Stimulated activated CD8-positive, alpha-beta memory T cell treated with anti-CD3 and anti-CD28 coated beads, Interleukin-7, amount 100 ng/mL, for 24 hours (primary cell): ENCODE measurements around the gene CASP6.

Source experiments
- DNase-seq: peaks from one replicate; pipeline ENCODE4 v3.0.0-alpha.2; 2020; ENCODE audit warnings: low read depth

Gene CASP6

DNA sequence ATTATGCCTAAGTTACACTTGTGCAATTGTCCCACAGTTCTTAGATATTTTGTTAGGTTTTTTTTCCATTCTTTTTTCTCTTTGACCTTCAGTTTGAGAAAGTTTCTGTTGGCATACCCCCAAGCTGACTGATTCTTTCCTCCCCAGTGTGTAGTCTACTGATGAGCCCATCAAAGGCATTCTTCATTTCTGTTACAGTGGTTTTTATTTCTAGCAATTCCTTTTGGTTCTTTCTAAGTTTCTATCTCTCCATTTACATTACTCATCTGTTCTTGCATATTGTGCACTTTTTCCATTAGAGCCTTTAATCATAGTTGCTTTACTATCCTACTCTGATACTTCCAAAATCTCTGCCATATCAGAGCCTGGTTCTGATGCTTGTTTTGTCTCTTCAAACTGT is 31.9 kb downstream of the CASP6 start:
- DNase-seq: no peak

DNA sequence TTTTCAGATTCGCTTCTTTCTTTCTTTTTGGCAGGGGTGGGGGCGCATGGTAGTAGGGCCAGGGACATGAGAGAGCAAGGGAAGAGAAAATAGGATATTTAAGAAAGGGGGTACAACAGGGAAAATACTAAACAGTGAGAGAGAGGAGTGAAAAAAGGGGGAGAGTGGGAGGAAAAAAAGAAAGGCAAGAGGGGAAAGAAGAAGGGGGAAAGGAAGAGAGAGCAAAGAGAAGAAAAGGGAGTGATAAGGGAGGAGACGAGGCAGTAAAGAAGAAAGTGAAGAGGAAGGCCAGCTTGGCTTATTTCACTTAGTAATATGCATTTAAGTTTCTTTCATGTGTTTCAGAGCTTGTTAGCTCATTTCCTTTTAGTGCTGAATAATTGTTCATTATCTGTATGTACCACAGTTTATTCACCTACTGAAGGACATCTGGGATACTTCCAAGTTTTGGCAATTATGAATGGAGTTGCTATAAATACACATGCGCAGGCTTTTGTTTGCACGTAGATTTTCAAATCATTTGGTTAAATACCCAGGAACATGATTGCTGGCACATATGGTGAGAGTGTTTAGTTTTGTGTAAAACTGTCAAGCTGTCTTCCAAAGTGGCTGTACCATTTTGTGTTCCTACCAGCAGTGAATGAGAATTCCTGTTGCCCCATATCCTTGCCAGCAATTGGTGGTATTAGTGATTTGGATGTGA is 37.3 kb downstream of the CASP6 start:
- no peak for DNase-seq

DNA sequence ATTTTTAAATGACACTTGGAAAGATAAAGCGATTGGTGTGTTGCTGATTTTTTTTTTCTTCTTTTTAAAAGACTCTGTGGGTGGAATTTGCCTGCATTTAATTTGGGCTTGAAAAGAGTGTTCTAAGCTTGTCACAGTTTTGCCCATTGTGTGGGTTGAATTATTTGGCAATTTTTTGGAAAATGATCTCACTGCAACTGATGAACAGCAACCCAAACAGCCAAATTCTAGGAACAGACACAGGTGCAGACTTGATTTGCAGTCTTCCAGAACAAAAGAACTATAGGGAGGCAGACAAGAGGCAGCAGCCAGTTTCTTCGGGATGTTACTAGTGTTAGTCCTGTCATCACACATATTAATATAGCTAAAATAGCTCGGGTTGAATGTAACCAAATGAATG is 40.5 kb downstream of the CASP6 start:
- no peak for DNase-seq

DNA sequence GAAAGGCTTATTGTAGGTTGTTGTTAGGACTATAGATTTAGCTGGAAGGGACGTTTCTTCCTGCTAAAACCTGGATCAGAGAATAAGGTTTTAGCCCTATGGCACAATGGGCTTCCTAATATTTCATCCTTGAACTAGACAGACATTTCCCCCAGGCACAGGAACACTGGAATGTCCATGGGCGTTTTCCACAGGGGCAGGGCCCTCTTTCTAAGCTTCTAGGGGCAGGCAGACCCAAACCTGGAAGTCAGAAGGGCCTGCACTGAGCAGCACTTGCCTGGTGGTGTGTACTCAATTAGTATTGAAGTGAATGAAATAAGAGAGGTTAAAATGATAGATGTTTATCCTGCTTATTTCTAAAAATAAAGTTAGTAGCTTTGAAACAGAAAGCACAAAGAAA is 41.1 kb downstream of the CASP6 start:
- DNase-seq: no peak

DNA sequence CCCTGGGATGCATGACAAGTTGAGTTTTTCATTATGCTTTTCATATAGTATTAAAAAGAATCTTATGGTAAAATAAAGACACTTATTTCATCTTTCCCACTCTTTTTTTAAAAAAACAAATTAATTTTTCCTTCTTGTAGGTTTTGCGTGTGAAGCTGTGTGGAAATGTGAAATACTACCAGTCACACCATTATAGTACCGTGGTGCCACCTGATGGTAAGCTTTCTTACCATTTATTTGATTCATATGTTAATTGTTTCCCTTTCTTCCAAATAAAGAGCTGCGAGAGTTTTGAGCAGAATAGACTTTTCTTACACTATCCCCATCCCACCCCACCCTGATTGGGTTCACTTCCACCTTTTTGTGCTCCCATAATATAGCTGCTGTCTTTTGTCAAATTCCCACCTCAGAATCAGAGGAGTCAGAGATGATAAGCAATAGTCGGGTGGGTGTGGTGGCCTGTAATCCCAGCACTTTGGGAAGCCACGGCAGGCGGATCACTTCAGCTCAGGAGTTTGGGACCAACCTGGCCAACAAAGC is 44.3 kb downstream of the CASP6 start:
- no peak for DNase-seq

DNA sequence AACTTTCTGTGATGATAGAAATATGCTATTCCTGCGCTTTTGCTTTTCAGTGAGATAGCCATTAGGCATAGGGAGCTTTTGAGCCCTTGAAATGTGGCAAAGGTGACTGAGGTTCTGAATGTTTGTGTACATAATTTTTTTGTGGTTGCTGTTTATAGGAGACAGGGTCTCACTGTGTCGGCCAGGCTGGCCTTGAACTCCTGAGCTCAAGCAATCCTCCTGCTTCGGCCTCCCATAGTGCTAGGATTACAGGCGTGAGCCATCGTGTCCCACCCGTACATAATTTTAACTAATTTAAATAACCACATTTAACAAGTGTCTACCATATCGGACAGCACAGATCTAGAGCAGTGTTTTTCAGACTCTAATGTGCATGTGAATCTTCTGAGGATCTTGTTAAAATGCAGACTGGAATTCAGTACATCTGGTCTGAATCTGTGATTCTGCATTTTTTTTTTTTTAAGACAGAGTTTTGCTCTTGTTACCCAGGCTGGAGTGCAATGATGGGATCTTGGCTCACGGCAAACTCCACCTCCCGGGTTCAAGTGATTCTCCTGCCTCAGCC is 45.3 kb downstream of the CASP6 start:
- no peak for DNase-seq

DNA sequence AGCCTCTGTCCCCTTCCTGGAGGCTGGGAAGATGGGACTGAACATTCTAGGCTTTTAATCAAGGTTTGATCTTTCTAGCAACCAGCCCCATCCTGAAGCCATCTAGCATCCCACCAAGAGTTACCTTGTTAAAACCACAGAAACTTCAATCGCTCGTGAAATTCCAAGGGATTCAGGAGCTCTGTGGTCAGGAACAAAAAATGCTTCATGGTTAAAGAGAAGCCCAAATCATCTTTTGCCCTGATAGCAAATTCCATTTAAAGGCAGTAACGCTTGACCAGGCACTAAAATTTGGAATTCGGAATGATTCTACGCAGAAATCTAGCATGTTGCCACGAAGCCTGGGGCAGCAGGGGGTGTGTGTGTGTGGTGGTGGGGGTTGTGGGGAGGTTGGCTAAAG is 47.8 kb downstream of the CASP6 start:
- DNase-seq: no peak

DNA sequence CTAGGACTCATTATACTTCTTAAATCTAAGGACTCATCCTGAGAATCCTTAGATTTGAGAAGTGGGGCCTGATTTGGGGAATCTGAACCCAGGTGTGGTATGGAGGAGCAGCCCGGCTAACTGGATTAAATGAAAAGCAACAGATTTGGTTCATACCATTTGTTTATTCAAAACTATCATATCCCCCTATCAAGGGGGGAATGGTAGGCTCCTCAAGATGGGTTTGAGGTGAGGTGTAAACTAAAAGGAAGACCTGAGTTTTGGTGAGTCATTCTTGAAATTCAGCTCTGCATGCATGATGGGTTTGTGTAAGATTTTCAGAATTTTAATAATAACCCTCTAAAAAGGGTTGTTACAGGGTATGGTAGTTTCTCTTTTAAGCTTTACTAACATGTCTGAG is 53.4 kb downstream of the CASP6 start:
- no peak for DNase-seq

DNA sequence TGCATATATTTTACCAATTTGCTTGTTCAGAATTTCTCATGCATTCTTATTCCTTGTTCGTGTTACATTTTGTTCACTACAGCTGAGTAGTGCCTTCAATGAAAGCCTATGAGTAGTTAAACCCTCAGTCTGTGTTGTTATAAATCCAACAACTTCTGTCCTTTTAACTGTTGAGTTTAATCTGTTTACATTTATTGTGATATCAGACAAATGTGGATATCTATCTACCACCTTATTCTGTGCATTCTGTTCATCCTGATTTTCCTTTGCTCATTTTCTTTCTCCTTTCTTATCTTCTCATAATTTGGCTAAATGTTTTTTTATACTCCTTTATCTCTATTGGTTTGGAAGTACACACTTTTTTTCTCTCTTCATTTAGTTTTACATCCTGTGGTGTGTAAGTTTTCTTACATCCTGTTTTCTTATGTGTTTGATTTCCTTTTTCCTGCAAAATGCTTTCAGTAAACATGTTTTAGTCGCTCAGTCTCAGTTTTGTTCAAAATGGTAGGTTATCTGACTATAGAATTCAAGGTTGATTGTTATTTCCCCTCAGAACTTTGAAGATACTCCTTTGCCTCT is 54.2 kb downstream of the CASP6 start:
- DNase-seq: no peak

DNA sequence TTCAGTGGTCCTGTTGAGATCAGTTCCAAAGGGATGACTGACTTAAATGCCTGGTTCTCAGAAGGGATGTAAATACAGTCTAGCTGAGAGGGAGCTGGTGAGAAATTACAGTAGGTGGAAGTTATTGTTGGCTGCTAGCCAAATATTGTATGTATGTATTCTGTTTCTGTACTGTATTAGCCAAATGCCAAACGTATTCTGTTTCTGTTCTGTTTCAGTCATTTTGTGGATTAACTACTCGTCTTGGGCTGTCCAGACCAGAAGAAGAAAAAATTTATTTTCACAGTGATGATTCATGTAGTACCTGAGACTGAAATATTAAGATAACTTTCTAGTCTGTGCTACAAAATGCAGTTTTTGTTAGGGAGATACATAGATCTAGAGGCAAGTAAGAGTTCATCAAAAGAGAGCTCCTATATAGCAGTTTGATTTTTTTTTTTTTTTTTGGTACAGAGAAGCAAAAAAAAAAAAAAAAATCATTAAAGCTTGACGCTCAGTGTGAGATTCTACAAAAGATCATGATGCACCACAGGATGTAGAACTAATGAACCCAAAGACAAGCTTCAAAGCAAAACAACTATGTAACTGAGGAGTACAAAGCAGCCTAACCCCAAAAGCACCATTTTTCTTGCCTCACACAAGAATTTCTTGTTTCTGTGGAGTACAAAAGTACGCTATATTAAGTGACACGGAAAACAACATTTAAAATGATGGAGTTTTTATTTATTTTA is 54.8 kb downstream of the CASP6 start:
- no peak for DNase-seq

DNA sequence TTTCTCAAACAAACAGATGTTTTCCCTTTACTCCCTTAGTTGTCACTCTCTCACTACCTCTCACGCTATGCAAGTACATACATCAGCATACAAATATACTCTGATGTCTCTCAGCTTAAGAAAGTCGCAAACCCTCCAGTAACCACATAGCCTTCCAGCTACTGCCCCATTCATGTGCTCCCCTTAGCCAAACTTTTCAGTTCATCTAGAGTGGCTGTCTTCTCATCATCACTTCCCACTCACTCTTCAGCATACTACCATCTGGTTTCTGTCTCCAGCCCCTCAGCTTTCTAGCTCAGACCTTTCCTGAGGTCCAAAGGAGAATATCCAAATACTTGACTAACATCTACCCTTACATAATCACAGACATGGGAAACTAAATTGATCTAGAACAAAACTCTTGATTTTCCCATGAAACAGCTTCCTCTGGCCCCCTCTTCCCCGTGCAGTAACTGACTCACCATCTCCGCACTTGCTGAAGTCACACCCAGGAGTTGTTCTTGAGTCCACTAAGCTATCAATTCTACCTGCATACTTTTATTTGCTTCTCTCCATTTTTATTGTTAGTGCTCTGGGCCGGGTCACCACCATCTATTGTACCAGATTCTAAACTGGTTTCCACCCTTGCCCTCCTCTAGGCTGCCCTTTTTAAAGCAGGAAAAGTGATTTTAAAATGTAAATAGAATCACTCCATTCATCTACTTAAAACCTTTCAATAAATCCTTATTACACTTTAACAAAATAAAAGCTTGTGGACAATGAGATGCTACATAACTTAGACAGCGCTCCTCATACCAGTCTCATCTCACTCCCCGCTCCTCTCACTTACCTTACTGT is 57.2 kb downstream of the CASP6 start:
- DNase-seq: no peak

DNA sequence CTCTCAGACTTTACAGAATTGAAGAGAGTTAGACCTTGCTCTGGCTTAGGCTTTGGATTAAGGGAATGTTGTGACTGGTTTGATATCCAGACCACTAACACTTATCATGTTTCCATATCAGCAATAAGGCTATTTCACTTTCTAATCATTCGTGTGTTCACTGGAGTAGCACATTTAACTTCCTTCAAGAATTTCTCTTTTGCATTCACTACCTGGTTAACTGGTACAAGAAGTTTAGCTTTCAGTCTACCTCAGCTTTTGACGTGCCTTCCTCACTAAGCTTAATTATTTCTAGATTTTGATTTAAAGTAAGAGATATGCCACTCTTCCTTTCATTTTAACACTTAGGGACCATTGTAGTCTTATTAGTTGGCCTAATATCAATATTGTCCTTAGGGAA is 62.6 kb downstream of the CASP6 start:
- no peak for DNase-seq
